ENCODE results near the gene ABLIM3. TPM values are rescaled to one million over a fixed set of nuclear protein-coding genes. Genes with fewer than 3 reads are reported as not detected.

Gene ABLIM3
- total and polyA plus RNA-seq, 9 of the 15 experiments (the other 6 are each of a cell fraction or from before 2014, with no cell fraction given): 0.03 to 0.38 (median 0.11) TPM

DNA sequence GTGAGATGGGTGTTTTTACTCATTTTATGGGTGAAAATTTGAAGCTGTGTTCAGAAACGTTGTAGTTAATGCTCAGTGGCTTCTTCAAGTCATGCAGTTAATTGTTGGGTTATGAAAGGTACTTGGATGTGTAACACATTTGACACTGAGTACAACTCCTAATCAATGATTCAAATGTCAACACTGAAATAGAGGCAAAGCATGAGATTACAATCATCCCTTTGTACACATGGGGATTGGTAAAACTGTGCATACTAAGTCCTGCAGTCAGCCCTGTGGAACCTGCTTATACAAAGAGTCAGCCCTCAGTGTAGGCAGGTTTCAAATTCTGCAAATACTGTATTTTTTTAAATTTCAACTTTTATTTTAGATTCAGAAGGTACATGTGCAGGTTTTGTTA lies 3.3 kb downstream of the ABLIM3 start (continued):
- TF ChIP-seq TAF9B (IDR thresholded peaks at IDR 0.05; ENCODE audit: partially characterized antibody) (no peak), SRSF3 (IDR thresholded peaks at IDR 0.05; ENCODE audit: insufficient read depth, low read length) (no peak)

DNA sequence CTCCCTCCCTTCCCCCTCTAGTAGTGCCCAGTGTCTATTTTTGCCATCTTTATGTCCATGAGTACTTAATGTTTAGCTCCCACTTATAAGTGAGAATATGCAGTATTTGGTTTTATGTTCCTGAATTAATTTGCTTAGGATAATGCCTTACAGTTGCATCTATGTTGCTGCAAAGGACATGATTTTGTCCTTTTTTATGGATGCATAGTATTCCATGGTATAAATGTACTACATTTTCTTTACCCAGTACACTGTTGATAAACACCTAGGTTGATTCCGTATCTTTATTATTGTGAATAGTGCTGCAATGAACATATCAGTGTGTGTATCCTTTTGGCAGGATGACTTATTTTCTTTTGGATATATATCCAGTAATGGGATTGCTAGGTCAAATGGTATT lies 3.8 kb downstream of the ABLIM3 start:
- in situ Hi-C loops (cut with MboI): loop anchor here (25.0 kb wide), 1 partner anchor 417 kb away; the partner anchor contains the start of gene CSNK1A1
- CTCF ChIA-PET (ENCODE audit: low intra/inter-chr PET ratio): interaction anchor here (0.8 kb wide), 1 partner anchor 84 kb away, joined by 3 read pairs; no protein-coding TSS in a partner anchor

DNA sequence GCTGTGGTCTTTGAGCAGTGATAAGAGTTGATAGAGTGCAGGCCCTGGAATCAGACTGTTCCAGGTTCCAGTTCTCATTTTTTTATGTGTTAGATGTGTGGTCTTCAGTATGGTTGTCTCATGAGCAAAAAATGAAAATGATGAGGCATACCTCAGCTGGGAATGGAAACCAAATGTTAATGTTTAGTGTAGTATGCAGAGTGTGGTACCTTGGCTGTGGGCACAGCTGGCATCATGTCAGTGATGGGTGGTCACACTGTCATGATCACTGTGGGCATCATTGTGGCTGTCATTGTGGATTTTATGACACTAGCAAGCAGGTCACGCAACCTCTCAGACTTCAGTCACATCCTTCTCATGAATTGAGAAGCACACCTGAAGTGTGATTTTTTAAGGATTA lies 6.4 kb downstream of the ABLIM3 start:
- DNase-seq (ENCODE audit: extremely low read depth in 1 of 4, low spot score in 3 of 4) (no peak), ATAC-seq (no peak), FAIRE-seq (no peak)
- Histone ChIP-seq H4K20me1 (replicated peaks; ENCODE audit: control insufficient read depth, insufficient read depth, low read length) (no peaks in the 10 kb centered on the region), H3K27me3 (ENCODE audit: control insufficient read depth in 2 of 2, insufficient read depth in 2 of 2, low read length in 2 of 2) (peaks cover 0 to 14% of the 10 kb centered on the region in 2 experiments; a peak in 2 of 5 replicates), H3K36me3 (ENCODE audit: control insufficient read depth, insufficient read depth, low read length) (no peaks in the 10 kb centered on the region), H2AFZ (ENCODE audit: low read depth, low read length) (no peak overlapping the region), H3K4me2 (ENCODE audit: insufficient read depth, low read length) (no peak overlapping the region), H3K9me1 (ENCODE audit: control insufficient read depth, insufficient read depth, low read length) (no peaks in the 10 kb centered on the region), H3K27ac (ENCODE audit: extremely low read depth, low read depth, low read length) (no peak overlapping the region), H3K4me1 (replicated peaks in 1 of 2; ENCODE audit: control insufficient read depth in 2 of 2, insufficient read depth in 2 of 2, low read length in 2 of 2) (peaks cover 0 to 8% of the 10 kb centered on the region in 2 experiments; a peak in 2 of 5 replicates), H3K9ac (ENCODE audit: insufficient read depth in 1 of 2, low read depth in 2 of 2, low read length in 2 of 2) (no peak overlapping the region), H3K4me3 (no peak overlapping the region), H3K9me3 (replicated peaks; ENCODE audit: control insufficient read depth, insufficient read depth, low read depth, low read length) (no peaks in the 10 kb centered on the region), H3K79me2 (ENCODE audit: control insufficient read depth, insufficient read depth, low read length) (no peaks in the 10 kb centered on the region)
- ChIA-PET CTCF (ENCODE audit: low intra/inter-chr PET ratio) (no interaction called here), POLR2A (no interaction called here)
- in situ Hi-C loops (cut with MboI): loop anchor here (25.0 kb wide), 1 partner anchor 415 kb away; the partner anchor contains the start of gene CSNK1A1
- TF ChIP-seq CREB1 (IDR thresholded peaks at IDR 0.05) (no peak), CREB1 (CRISPR knock-in tag; IDR thresholded peaks at IDR 0.05) (no peak)
- 16% methylated on average over 1 of the region's 1 CpG for WGBS (ENCODE audit: insufficient coverage, low coverage, missing lambda C conversion rate)
- intact Hi-C loops (cut with micrococcal nuclease): no loop called here
- BruUV-seq (replicated peaks): no TSS peak

More for the DNA sequence above, 3.8 kb downstream of the ABLIM3 start:
- peak; percentile 61 for TF ChIP-seq ZNF146 (CRISPR knock-in tag; IDR thresholded peaks at IDR 0.05; ENCODE audit: unreplicated experiment)
- no peak for TF ChIP-seq ZNF224 (CRISPR knock-in tag; IDR thresholded peaks at IDR 0.05)
- H3K9ac ChIP-seq (ENCODE audit: insufficient read depth in 1 of 2, low read depth in 2 of 2, low read length in 2 of 2): no peak overlapping the region
- no peaks in the 10 kb centered on the region for H3K36me3 ChIP-seq (ENCODE audit: control insufficient read depth, insufficient read depth, low read length)
- no peak overlapping the region for H3K27ac ChIP-seq (ENCODE audit: extremely low read depth, low read depth, low read length)
- peaks cover 0 to 11% of the 10 kb centered on the region in 2 experiments; a peak in 3 of 5 replicates for H3K4me1 ChIP-seq (replicated peaks in 1 of 2; ENCODE audit: control insufficient read depth in 2 of 2, insufficient read depth in 2 of 2, low read length in 2 of 2)
- no peaks in the 10 kb centered on the region for H4K20me1 ChIP-seq (replicated peaks; ENCODE audit: control insufficient read depth, insufficient read depth, low read length)
- POLR2A ChIA-PET: no interaction called here
- 0% methylated on average over 1 of the region's 1 CpG for WGBS (ENCODE audit: insufficient coverage, low coverage, missing lambda C conversion rate)
- H3K9me1 ChIP-seq (ENCODE audit: control insufficient read depth, insufficient read depth, low read length): no peaks in the 10 kb centered on the region
- no peaks in the 10 kb centered on the region for H3K9me3 ChIP-seq (replicated peaks; ENCODE audit: control insufficient read depth, insufficient read depth, low read depth, low read length)
- no peaks in the 10 kb centered on the region for H3K79me2 ChIP-seq (ENCODE audit: control insufficient read depth, insufficient read depth, low read length)
- ATAC-seq: no peak
- no peak overlapping the region for H3K4me3 ChIP-seq
- peaks cover 2 to 26% of the 10 kb centered on the region in 2 experiments; a peak in 2 of 5 replicates for H3K27me3 ChIP-seq (ENCODE audit: control insufficient read depth in 2 of 2, insufficient read depth in 2 of 2, low read length in 2 of 2)
- no peak overlapping the region for H2AFZ ChIP-seq (ENCODE audit: low read depth, low read length)
- FAIRE-seq: no peak
- no TSS peak for BruUV-seq (replicated peaks)
- no peak for DNase-seq (ENCODE audit: extremely low read depth in 1 of 4, low spot score in 3 of 4)
- intact Hi-C loops (cut with micrococcal nuclease): no loop called here
- H3K4me2 ChIP-seq (ENCODE audit: insufficient read depth, low read length): no peak overlapping the region

Data from K562 (cell line).